Ascending aorta (tissue), 2 donors: ENCODE measurements around the gene RAD23B. TPM values are rescaled to one million over a fixed set of nuclear protein-coding genes. Genes with fewer than 3 reads are reported as not detected.

Source experiments
- DNase-seq, 2 donors: peaks; one replicate each; pipeline ENCODE4 v3.0.0-alpha.2; 2019; ENCODE audit warnings: low spot score in 2 of 2
- H3K27ac ChIP-seq, 2 donors: fragments of 200-600 bp; sonication (generic); one replicate each; pipeline ENCODE4 v1.5.1; 2016 to 2017; ENCODE audit warnings: mild to moderate bottlenecking in 1 of 2
- H3K27me3 ChIP-seq: fragments of 200-600 bp; sonication (generic); one replicate; pipeline ENCODE4 v1.5.1; 2017
- H3K36me3 ChIP-seq, 2 donors: fragments of 200-600 bp; sonication (generic); one replicate each; pipeline ENCODE4 v1.5.1; 2016
- H3K4me1 ChIP-seq, 2 donors: fragments of 200-600 bp; sonication (generic); one replicate each; pipeline ENCODE4 v1.5.1; 2016 to 2017; ENCODE audit warnings: mild to moderate bottlenecking in 1 of 2
- H3K4me3 ChIP-seq, 2 donors: fragments of 200-600 bp; sonication (generic); one replicate each; pipeline ENCODE4 v1.5.1; 2016 to 2017; ENCODE audit warnings: mild to moderate bottlenecking in 1 of 2
- H3K9me3 ChIP-seq, 2 donors: fragments of 200-600 bp; sonication (generic); one replicate each; pipeline ENCODE4 v1.5.1; 2016
- intact Hi-C: fragments of 100-400 bp; cut with DNase I; formaldehyde crosslinking; loops from one replicate; pipeline ENCODE4 v1.15.1; 2023
- total RNA-seq: library from RNA; depleted of rRNA; stranded (reverse); fragments of >200 nt; gene quantifications from one replicate; pipeline ENCODE4 v1.1.0, GENCODE V29; 2016
- TF ChIP-seq, protein P1 (sequence below), 3 experiments: fragments of 200-600 bp in 2 of 3; fragments of 450-650 bp in 1 of 3; sonication (generic) in 2 of 3; IDR thresholded peaks; one replicate each; pipeline ENCODE4 v1.5.1; 2016 to 2019; ENCODE audit warnings: antibody characterized with exemption in 3 of 3, mild to moderate bottlenecking in 1 of 3, moderate library complexity in 1 of 3

RAD23B gene
- total RNA-seq, 1 donor from 2014 or later = 57.7 TPM

GRCh38 chr9:107242073-107243030, 40.7 kb upstream of the RAD23B start:
- DNase-seq = no peak
- intact Hi-C loops = no loop called here
- H3K4me1 ChIP-seq = no peaks in the 10 kb centered on the region
- no peaks in the 10 kb centered on the region for H3K36me3 ChIP-seq
- no peak overlapping the region for H3K27ac ChIP-seq
- H3K9me3 ChIP-seq = no peaks in the 10 kb centered on the region
- no peaks in the 10 kb centered on the region for H3K27me3 ChIP-seq
- TF ChIP-seq, protein P1, sequence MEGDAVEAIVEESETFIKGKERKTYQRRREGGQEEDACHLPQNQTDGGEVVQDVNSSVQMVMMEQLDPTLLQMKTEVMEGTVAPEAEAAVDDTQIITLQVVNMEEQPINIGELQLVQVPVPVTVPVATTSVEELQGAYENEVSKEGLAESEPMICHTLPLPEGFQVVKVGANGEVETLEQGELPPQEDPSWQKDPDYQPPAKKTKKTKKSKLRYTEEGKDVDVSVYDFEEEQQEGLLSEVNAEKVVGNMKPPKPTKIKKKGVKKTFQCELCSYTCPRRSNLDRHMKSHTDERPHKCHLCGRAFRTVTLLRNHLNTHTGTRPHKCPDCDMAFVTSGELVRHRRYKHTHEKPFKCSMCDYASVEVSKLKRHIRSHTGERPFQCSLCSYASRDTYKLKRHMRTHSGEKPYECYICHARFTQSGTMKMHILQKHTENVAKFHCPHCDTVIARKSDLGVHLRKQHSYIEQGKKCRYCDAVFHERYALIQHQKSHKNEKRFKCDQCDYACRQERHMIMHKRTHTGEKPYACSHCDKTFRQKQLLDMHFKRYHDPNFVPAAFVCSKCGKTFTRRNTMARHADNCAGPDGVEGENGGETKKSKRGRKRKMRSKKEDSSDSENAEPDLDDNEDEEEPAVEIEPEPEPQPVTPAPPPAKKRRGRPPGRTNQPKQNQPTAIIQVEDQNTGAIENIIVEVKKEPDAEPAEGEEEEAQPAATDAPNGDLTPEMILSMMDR (IDR thresholded peaks at IDR 0.05) = no peak
- no peak overlapping the region for H3K4me3 ChIP-seq

- no peaks in the 10 kb centered on the region for H3K27me3 ChIP-seq
- no peak overlapping the region for H3K27ac ChIP-seq
- no peak overlapping the region for H3K4me3 ChIP-seq
- no peaks in the 10 kb centered on the region for H3K36me3 ChIP-seq
- intact Hi-C loops = no loop called here
- H3K4me1 ChIP-seq = no peaks in the 10 kb centered on the region
- TF ChIP-seq, protein P1 (IDR thresholded peaks at IDR 0.05) = no peak
- no peaks in the 10 kb centered on the region for H3K9me3 ChIP-seq
- DNase-seq = no peak
Measured at GRCh38 chr9:107243742-107244141, 39.3 kb upstream of the RAD23B start.

GRCh38 chr9:107246259-107247254, 36.5 kb upstream of the RAD23B start:
- TF ChIP-seq, protein P1 (IDR thresholded peaks at IDR 0.05) = no peak
- intact Hi-C loops = no loop called here
- H3K4me3 ChIP-seq = no peak overlapping the region
- no peaks in the 10 kb centered on the region for H3K27me3 ChIP-seq
- H3K27ac ChIP-seq = no peak overlapping the region
- peaks cover 0 to 3% of the 10 kb centered on the region in 2 donors for H3K4me1 ChIP-seq
- DNase-seq = no peak
- no peaks in the 10 kb centered on the region for H3K9me3 ChIP-seq
- H3K36me3 ChIP-seq = no peaks in the 10 kb centered on the region

DNA sequence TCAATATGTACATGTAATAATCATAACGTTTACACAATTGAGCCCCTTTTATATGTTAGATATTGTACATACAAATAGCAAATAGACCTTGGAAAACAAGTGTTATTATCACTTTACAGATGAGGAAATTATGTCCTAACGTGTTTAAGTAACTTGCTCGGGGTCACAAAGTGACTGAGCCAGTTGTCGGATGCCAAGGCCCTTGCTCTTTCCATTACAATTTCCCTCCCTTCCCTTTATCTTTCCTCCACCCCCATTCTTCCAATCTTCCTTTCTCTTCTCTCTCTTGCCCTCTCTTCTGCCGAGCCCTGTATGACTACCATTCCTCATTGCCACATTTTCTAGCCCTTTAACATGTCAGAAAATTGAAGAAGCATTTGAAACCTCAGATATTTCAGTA, 34.4 kb upstream of the RAD23B start:
- intact Hi-C loops = no loop called here
- TF ChIP-seq, protein P1 (IDR thresholded peaks at IDR 0.05) = no peak

GRCh38 chr9:107249131-107249533, 33.9 kb upstream of the RAD23B start:
- intact Hi-C loops = no loop called here
- no peaks in the 10 kb centered on the region for H3K9me3 ChIP-seq
- TF ChIP-seq, protein P1 (IDR thresholded peaks at IDR 0.05) = no peak
- H3K4me1 ChIP-seq = peaks cover 0 to 3% of the 10 kb centered on the region in 2 donors
- H3K27ac ChIP-seq = no peak overlapping the region
- no peak for DNase-seq
- H3K4me3 ChIP-seq = no peak overlapping the region
- H3K36me3 ChIP-seq = no peaks in the 10 kb centered on the region
- H3K27me3 ChIP-seq = no peaks in the 10 kb centered on the region

More for the DNA sequence above, 34.4 kb upstream of the RAD23B start:
- no peak for DNase-seq
- H3K9me3 ChIP-seq = no peaks in the 10 kb centered on the region
- H3K27ac ChIP-seq = no peak overlapping the region
- H3K4me1 ChIP-seq = peaks cover 0 to 3% of the 10 kb centered on the region in 2 donors
- H3K36me3 ChIP-seq = no peaks in the 10 kb centered on the region
- H3K27me3 ChIP-seq = no peaks in the 10 kb centered on the region
- no peak overlapping the region for H3K4me3 ChIP-seq
